GM18951 (cell line): Measurements from ENCODE around the gene BTG2.
A peak's percentile ranks its signal among the peaks of the same experiment; 100 is the strongest.
"Not testable (repeated sequence)": the region's sequence is repeated elsewhere in the genome, so short reads cannot be mapped to it uniquely, and the experiment has no call there.

Source experiments
- POLR2A ChIP-seq: IDR thresholded peaks from 4 replicates; pipeline ENCODE4 v1.6.1; 2011; ENCODE audit warnings: mild to moderate bottlenecking; ENCODE audit not compliant: insufficient read length, insufficient read depth; ENCODE audit errors: extremely low read depth
- in situ Hi-C: fragments of 300-500 bp; cut with MboI; formaldehyde crosslinking; loops from one replicate; pipeline ENCODE4 v1.12.0; 2022; ENCODE audit warnings: low sequenced_read_pairs, mixed read lengths, inconsistent platforms; ENCODE audit not compliant: unreplicated experiment

BTG2 gene

DNA sequence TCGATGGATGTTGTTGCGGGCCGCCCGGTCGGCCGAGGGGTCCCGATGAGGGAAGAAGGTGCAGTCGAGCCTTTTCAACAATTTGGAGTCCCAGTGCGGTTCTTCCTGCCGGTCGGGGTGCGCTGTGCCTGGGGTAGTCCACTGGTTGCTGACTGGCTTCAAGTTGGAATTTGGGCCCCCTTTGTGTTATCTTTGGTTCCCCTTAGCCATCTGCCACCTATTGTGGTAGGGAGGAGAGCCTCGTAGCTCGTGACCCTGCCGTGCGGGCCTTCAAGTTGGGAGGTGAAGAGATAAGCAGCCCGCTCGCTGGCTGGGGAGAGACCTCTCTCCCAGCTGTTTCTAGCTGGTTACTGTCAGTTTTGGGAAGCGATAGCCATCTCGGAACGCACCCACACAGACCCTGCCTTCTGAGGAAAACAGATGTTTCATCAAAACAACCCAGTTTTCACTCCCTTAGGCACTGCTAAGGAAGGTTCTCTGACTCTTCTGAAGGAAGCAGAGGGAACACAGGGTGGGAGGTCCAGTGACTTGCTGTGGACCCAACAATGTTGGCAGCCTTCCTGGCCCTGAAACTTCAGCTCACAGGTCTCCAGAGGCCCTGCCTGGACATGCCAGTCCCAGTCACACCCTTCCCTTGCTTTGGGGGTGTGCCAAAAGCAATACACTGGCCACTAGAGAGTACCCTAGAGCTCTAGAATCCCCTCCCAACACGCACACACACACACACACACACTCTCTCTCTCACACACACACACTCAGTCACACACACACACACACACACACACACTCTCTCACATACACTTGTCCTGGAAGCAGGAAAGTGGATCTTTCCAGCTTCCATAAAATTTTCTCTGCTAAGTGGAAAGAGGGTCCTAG, 1.0 kb downstream of the BTG2 start:
- no peak for TF ChIP-seq POLR2A
- in situ Hi-C loops: loop anchor here (5.0 kb wide), 1 partner anchor 34 kb away; no protein-coding TSS in a partner anchor

DNA sequence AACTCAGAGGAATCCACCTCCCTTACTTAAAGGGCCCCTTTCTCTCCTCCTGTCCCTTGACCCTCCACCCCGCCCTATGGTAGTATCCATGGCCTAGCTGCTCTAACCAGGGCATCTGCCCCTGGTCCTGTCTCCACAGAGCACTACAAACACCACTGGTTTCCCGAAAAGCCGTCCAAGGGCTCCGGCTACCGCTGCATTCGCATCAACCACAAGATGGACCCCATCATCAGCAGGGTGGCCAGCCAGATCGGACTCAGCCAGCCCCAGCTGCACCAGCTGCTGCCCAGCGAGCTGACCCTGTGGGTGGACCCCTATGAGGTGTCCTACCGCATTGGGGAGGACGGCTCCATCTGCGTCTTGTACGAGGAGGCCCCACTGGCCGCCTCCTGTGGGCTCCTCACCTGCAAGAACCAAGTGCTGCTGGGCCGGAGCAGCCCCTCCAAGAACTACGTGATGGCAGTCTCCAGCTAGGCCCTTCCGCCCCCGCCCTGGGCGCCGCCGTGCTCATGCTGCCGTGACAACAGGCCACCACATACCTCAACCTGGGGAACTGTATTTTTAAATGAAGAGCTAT, 1.7 kb downstream of the BTG2 start:
- peak; percentile 59 for TF ChIP-seq POLR2A
- in situ Hi-C loops: loop anchor here (5.0 kb wide), 1 partner anchor 35 kb away; no protein-coding TSS in a partner anchor

DNA sequence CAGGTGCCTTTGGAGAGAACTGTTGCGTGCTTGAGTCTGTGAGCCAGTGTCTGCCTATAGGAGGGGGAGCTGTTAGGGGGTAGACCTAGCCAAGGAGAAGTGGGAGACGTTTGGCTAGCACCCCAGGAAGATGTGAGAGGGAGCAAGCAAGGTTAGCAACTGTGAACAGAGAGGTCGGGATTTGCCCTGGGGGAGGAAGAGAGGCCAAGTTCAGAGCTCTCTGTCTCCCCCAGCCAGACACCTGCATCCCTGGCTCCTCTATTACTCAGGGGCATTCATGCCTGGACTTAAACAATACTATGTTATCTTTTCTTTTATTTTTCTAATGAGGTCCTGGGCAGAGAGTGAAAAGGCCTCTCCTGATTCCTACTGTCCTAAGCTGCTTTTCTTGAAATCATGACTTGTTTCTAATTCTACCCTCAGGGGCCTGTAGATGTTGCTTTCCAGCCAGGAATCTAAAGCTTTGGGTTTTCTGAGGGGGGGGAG, 2.4 kb downstream of the BTG2 start:
- no peak for TF ChIP-seq POLR2A
- in situ Hi-C loops: loop anchor here (5.0 kb wide), 1 partner anchor 35 kb away; no protein-coding TSS in a partner anchor

DNA sequence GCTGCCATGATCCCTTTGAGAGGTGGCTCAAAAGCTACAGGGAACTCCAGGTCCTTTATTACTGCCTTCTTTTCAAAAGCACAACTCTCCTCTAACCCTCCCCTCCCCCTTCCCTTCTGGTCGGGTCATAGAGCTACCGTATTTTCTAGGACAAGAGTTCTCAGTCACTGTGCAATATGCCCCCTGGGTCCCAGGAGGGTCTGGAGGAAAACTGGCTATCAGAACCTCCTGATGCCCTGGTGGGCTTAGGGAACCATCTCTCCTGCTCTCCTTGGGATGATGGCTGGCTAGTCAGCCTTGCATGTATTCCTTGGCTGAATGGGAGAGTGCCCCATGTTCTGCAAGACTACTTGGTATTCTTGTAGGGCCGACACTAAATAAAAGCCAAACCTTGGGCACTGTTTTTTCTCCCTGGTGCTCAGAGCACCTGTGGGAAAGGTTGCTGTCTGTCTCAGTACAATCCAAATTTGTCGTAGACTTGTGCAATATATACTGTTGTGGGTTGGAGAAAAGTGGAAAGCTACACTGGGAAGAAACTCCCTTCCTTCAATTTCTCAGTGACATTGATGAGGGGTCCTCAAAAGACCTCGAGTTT, 3.1 kb downstream of the BTG2 start:
- TF ChIP-seq POLR2A: no peak
- in situ Hi-C loops: loop anchor here (5.0 kb wide), 1 partner anchor 36 kb away; no protein-coding TSS in a partner anchor

DNA sequence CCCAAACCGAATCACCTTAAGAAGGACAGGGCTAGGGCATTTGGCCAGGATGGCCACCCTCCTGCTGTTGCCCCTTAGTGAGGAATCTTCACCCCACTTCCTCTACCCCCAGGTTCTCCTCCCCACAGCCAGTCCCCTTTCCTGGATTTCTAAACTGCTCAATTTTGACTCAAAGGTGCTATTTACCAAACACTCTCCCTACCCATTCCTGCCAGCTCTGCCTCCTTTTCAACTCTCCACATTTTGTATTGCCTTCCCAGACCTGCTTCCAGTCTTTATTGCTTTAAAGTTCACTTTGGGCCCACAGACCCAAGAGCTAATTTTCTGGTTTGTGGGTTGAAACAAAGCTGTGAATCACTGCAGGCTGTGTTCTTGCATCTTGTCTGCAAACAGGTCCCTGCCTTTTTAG, 3.6 kb downstream of the BTG2 start:
- in situ Hi-C loops: loop anchor here (5.0 kb wide), 1 partner anchor 37 kb away; no protein-coding TSS in a partner anchor
- peak; percentile 52 for TF ChIP-seq POLR2A

DNA sequence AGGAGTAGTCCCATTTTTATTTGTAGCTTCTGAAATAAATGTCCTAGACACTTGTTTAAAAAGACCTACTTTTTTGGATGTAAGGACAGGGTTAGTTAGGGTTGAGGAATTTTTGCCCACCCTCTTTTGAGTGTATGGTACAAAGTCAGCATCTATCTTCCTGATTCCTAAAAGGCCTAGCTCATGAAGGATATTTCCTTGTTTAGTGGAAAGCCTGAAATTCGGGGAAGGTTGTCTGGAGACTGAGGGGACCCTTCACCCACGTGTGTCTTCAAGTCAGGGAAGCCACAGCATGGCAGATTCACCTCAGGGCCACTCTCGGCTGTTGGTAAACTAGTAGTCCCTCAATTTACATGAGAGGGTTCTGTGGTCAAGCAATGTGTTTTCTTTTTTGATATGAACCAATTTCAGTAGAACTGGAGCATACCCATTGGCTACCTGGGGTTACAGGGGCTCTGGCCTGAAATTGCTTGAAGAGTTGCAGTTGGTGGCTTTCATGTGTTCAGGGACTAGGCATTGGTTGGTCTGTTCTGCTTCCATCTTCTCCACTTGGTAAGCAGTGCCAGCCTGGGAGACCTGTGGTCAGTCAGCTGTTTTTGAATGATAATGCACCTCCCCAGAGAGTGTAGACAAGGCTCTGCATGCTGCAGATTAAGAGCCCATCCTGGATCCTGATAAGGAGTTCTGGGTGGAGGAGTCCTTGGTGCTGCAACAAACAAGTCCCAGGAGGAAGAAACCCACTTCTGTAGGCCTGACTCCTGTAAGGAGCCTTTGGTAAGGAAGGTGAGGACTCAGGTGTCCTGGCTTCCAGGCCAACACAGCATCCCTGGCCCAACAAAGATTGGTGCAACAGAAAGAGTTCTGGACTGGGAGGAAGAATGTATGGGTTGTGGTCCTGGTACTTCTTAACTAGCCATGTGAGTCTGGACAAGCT, 6.3 kb downstream of the BTG2 start:
- TF ChIP-seq POLR2A: no peak
- in situ Hi-C loops: no loop called here

DNA sequence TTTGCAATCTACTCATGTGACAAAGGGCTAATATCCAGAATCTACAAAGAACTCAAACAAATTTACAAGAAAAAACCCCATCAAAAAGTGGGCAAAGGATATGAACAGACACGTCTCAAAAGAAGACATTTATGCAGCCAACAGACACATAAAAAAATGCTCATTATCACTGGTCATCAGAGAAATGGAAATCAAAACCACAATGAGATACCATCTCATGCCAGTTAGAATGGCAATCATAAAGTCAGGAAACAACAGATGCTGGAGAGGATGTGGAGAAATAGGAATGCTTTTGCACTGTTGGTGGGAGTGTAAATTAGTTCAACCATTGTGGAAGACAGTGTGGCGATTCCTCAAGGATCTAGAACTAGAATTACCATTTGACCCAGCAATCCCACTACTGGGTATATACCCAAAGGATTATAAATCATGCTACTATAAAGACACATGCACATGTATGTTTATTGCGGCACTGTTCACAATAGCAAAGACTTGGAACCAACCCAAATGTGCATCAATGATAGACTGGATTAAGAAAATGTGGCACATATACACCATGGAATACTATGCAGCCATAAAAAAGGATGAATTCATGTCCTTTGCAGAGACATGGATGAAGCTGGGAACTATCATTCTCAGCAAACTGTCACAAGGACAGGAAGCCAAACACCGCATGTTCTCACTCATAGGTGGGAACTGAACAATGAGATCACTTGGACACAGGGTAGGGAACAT, 8.9 kb downstream of the BTG2 start:
- in situ Hi-C loops: not testable (repeated sequence)

DNA sequence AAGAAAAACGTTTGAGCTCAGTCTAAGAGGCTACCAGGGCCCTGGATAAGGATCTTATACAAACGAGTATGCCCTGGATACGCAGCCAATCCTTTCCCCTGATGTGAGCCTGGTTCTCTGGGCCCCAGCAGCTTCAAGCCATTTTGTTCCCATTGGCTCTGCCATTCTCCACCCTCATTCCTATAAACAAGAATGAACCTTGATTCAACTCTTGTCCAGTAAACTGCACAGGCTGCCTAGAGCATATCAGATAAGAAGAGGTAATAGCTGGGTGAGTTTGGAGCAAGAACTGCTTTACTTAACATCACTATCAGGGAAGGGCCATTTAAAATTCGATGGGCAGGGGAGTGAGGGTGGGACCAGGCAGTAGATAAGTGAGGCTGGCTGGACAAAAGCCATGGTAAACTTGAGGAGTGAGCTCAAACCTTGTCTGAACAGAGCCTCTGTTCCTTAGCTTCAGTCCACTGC, 11.3 kb downstream of the BTG2 start:
- TF ChIP-seq POLR2A: no peak
- in situ Hi-C loops: no loop called here

DNA sequence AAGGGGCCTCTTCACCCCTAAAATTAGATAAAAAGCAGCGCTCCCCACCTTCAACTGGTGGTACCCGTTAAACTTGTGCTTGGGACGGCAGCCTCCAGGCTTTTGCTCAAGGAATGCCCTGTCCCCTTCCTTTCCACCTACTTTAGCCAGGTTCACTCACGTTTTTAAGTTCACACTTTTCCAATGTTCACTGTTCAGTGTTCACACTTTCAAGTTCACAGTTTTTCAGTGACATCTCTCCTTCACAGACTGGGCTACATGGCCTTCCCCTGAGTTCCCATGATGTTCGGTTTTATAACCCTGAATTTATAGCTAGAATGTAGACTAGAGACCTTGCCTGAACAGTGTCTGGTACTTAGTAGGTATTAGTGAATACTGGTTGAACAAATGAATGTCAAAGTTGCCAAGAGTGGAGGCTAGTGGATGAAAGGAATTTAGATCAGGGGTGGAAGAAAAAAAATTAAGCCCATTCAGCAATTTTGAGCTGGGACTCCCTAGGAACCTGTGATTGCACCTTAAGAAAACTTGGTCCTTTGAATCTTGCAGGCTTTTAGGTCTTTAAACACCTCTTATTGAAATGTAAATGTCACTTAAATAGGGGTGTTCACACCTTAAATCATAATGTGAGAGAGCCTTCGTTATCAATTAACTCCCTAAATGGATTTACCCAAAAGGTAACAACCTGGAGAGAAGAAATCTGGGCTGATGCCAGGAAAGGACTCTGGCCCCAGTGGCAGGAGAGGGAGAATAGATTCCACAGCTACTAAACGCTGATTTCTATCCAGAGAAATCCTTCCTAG, 12.3 kb downstream of the BTG2 start:
- no peak for TF ChIP-seq POLR2A
- in situ Hi-C loops: no loop called here

DNA sequence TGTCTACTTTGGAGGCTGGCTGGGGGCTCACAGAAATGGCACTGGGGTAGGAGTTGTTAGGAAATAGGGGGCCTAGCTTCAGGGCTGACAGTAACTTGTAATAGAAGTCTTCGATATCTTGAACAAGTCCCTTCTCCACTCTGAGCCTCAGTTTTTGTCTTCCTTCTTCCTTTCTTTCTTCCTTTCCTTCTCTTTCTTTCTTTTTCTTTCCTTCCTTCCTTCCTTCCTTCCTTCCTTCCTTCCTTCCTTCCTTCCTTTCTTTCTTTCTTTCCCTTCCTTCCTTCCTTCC, 12.9 kb downstream of the BTG2 start:
- no peak for TF ChIP-seq POLR2A
- in situ Hi-C loops: no loop called here

DNA sequence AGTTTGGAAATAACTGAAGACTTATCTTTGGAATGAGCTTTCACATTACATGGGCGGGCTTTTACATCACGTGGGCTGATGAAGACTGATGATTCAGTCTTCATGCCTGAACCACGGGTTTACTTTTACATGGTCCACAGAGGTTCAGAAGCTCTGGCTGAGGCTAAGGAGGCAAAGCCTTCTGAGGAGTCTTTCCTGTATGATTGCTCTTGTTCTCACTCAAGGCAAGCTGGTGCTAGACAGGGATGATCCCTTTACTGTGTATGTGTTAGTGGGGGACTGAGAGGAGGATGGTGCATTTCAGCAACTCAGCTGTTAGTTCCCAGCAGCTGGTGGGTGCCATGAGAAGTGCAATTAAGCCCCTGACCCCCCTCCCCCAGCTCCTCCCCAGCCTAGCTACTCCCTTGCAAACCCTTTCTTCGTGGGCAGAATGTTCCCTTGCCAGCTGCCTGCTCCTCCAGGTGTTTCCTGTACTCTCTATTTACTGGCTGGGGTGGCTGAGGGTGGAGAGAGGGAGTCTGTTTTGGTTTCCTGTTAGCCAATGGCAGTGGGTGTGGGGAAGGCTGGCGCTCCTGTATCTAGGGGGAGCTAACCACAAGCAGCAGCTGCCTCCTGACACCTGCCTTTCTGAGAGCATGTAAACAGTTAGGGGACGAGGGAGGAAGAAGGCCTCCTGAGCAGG, 15.4 kb downstream of the BTG2 start:
- no peak for TF ChIP-seq POLR2A
- in situ Hi-C loops: no loop called here
